Upper lobe of right lung (tissue), 1 donor: ENCODE measurements around the gene SLC25A3. TPM values are rescaled to one million over a fixed set of nuclear protein-coding genes. Genes with fewer than 3 reads are reported as not detected.
A peak's percentile ranks its signal among the peaks of the same experiment; 100 is the strongest.
"Not testable (repeated sequence)": the region's sequence is repeated elsewhere in the genome, so short reads cannot be mapped to it uniquely, and the experiment has no call there.

Experiments used
- ATAC-seq: fragments of 200-7000 bp; cut with Tn5 transposase; one replicate; pipeline ENCODE4 v1.9.1; 2020; ENCODE audit warnings: mild to moderate bottlenecking, moderate library complexity
- DNase-seq: peaks from one replicate; pipeline ENCODE4 v3.0.0-alpha.2; 2020
- H3K27ac ChIP-seq: fragments of 200-600 bp; one replicate; pipeline ENCODE4 v1.8.0; 2022
- H3K27me3 ChIP-seq: fragments of 200-600 bp; one replicate; pipeline ENCODE4 v1.8.0; 2022; ENCODE audit warnings: mild to moderate bottlenecking
- H3K36me3 ChIP-seq: fragments of 200-600 bp; one replicate; pipeline ENCODE4 v1.8.0; 2022
- H3K4me1 ChIP-seq: fragments of 200-600 bp; one replicate; pipeline ENCODE4 v1.8.0; 2022
- H3K4me3 ChIP-seq: fragments of 200-600 bp; one replicate; pipeline ENCODE4 v1.8.0; 2022; ENCODE audit warnings: mild to moderate bottlenecking
- H3K9me3 ChIP-seq: fragments of 200-600 bp; one replicate; pipeline ENCODE4 v1.8.0; 2022
- intact Hi-C: fragments of 100-400 bp; cut with DNase I; formaldehyde crosslinking; loops from one replicate; pipeline ENCODE4 v1.11.0; 2022
- long read RNA-seq: library from polyadenylated mRNA; unstranded; transcript quantifications from one replicate; pipeline ENCODE4 v2.0.0, GENCODE V29; 2021
- total RNA-seq: library from RNA; stranded (reverse); fragmentation: NEBNext Ultra II Directional; extraction: Animal tissue kit (Norgen Biotek cat#: 25700); gene quantifications from one replicate; pipeline ENCODE4 v1.2.1, GENCODE V29; 2021
- TF ChIP-seq, protein P1 (sequence below): fragments of 200-600 bp; IDR thresholded peaks from one replicate; pipeline ENCODE4 v1.8.0; 2022; ENCODE audit warnings: antibody characterized with exemption
- donor health status: DM: no; HTN: yes; CAD: no; lungs with severe emphysema.

The SLC25A3 gene
- 355 TPM for total RNA-seq
- long read RNA-seq, full-length matches to known transcripts, result 192 of 213 reads
- long read RNA-seq, partial matches to known transcripts, result 11 of 213 reads
- long read RNA-seq, other reads (novel, unspliced or antisense), result 10 of 213 reads

- Histone ChIP-seq H3K9me3 (no peaks in the 10 kb centered on the region), H3K27me3 (no peaks in the 10 kb centered on the region), H3K4me3 (peak within 1 kb of the TSS; percentile 98), H3K27ac (peak within 1 kb of the TSS; percentile 99), H3K4me1 (peaks cover 18% of the 10 kb centered on the region), H3K36me3 (peaks cover 29% of the 10 kb centered on the region)
- peak; percentile 99 for ATAC-seq
- peak; percentile 98 for DNase-seq
- TF ChIP-seq, protein P1, sequence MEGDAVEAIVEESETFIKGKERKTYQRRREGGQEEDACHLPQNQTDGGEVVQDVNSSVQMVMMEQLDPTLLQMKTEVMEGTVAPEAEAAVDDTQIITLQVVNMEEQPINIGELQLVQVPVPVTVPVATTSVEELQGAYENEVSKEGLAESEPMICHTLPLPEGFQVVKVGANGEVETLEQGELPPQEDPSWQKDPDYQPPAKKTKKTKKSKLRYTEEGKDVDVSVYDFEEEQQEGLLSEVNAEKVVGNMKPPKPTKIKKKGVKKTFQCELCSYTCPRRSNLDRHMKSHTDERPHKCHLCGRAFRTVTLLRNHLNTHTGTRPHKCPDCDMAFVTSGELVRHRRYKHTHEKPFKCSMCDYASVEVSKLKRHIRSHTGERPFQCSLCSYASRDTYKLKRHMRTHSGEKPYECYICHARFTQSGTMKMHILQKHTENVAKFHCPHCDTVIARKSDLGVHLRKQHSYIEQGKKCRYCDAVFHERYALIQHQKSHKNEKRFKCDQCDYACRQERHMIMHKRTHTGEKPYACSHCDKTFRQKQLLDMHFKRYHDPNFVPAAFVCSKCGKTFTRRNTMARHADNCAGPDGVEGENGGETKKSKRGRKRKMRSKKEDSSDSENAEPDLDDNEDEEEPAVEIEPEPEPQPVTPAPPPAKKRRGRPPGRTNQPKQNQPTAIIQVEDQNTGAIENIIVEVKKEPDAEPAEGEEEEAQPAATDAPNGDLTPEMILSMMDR, result no peak
- intact Hi-C loops, result no loop called here
These were observed at the start of gene SLC25A3 for GRCh38 chr12:98593351-98594049. SLC25A3 (plus strand) TSS chr12:98593686; CDS start chr12:98593979, 293 bp downstream.

- no peak overlapping the region for H3K4me3 ChIP-seq
- H3K27ac ChIP-seq, result no peak overlapping the region
- no peak for ATAC-seq
- DNase-seq, result no peak
- TF ChIP-seq, protein P1, result no peak
- no peaks in the 10 kb centered on the region for H3K4me1 ChIP-seq
- no peaks in the 10 kb centered on the region for H3K9me3 ChIP-seq
- peaks cover 55% of the 10 kb centered on the region for H3K36me3 ChIP-seq
- intact Hi-C loops, result no loop called here
- no peaks in the 10 kb centered on the region for H3K27me3 ChIP-seq
These were observed 49.8 kb upstream of the SLC25A3 start for GRCh38 chr12:98543701-98544100.

DNA sequence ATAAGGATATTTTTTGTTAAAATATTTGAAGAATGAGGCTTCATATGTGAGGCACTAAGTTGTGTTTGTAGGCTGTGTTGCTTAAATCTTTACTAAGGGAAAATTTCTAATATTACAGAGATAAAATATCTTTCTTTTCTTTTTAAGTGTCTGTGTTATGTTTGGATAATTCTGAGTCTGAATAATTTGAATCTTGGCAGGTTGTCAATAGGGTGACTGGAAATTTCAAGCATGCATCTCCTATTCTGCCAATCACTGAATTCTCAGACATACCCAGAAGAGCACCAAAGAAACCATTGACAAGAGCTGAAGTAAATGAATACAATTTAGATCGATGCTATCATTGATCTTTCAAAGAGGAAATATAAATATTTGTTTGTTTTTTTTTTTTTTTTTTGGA lies 48.7 kb upstream of the SLC25A3 start:
- Histone ChIP-seq H3K9me3 (no peaks in the 10 kb centered on the region), H3K4me1 (no peaks in the 10 kb centered on the region), H3K27ac (no peak overlapping the region), H3K27me3 (no peaks in the 10 kb centered on the region), H3K4me3 (no peak overlapping the region), H3K36me3 (peaks cover 55% of the 10 kb centered on the region)
- DNase-seq (no peak), ATAC-seq (no peak)
- intact Hi-C loops, result no loop called here
- TF ChIP-seq, protein P1, result no peak

DNA sequence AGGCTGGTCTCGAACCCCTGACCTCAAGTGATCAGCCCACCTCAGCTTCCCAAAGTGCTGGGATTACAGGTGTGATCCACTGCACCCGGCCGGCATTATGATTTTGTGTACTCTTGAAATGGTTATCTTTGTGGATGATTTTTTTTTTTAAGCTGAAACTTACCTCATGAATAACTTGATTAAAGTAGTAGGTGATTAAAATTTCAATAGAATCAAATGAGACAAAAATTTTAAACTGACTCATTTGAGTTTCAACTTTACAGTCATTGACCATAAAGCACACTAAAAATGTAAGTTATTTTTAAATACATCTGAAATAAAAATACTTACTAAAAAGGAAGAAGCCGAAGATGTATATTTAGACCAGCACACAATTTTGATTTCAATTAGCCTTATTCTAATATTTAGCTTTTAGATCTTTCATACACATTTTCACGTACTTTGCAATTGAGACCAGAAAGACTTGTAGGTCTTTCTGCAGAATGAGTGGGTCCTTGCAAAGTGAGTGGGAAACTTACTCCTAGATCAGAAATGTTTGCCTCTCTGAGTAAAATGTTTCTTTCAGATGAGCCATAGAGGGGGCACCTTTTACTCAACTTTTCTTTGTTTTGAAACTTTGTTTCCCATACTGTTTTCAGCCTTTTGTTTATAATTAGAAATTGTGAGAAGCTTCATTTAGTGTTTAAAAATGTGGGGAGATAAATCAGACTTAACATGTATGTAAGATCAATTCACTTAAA lies 43.9 kb upstream of the SLC25A3 start:
- Histone ChIP-seq H3K4me1 (no peaks in the 10 kb centered on the region), H3K27ac (no peak overlapping the region), H3K36me3 (peaks cover 50% of the 10 kb centered on the region), H3K27me3 (no peaks in the 10 kb centered on the region), H3K4me3 (no peak overlapping the region), H3K9me3 (no peaks in the 10 kb centered on the region)
- no peak for ATAC-seq
- intact Hi-C loops, result no loop called here
- no peak for DNase-seq
- TF ChIP-seq, protein P1, result no peak

GRCh38 chr12:98551787-98552186 lies 41.7 kb upstream of the SLC25A3 start:
- intact Hi-C loops, result no loop called here

DNA sequence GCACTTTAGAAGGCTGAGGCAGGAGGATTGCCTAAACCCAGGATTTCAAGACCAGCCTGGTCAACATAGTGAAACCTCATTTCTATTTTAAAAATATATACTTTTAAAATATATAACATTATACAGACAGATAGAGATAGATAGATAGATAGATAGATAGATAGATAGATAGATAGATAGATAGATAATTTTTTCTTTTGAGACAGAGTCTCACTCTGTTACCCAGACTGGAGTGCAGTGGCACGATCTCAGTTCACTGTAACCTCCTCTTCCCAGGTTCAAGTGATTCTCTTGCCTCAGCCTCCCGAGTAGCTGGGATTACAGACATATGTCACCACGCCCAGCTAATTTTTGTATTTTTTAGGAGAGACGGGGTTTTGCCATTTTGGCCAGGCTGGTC lies 35.4 kb upstream of the SLC25A3 start:
- H3K4me3 ChIP-seq, intact Hi-C loops, H3K9me3 ChIP-seq, H3K4me1 ChIP-seq, H3K27me3 ChIP-seq, H3K36me3 ChIP-seq, DNase-seq, ATAC-seq, H3K27ac ChIP-seq: not testable (repeated sequence)

More at GRCh38 chr12:98551787-98552186, 41.7 kb upstream of the SLC25A3 start:
- H3K4me3 ChIP-seq, result no peak overlapping the region
- H3K4me1 ChIP-seq, result no peaks in the 10 kb centered on the region
- H3K27me3 ChIP-seq, result no peaks in the 10 kb centered on the region
- H3K27ac ChIP-seq, result no peak overlapping the region
- H3K36me3 ChIP-seq, result peaks cover 41% of the 10 kb centered on the region
- DNase-seq, result no peak
- TF ChIP-seq, protein P1, result no peak
- ATAC-seq, result no peak
- no peaks in the 10 kb centered on the region for H3K9me3 ChIP-seq
